Measurements from ENCODE around the gene TINCR.

Gene TINCR

GRCh38 chr19:5588906-5589676, 21.3 kb upstream of the TINCR start:
- DNase-seq (ENCODE audit: low read depth, low spot score), result no peak

GRCh38 chr19:5588441-5588840, 20.7 kb upstream of the TINCR start:
- no peak for DNase-seq (ENCODE audit: low read depth, low spot score)

GRCh38 chr19:5587661-5588060, 19.9 kb upstream of the TINCR start:
- no peak for DNase-seq (ENCODE audit: low read depth, low spot score)

- no peak for DNase-seq (ENCODE audit: low read depth, low spot score)
Measured at GRCh38 chr19:5587071-5587455, 19.3 kb upstream of the TINCR start.

GRCh38 chr19:5586300-5587070, 18.7 kb upstream of the TINCR start:
- no peak for DNase-seq (ENCODE audit: low read depth, low spot score)

- peak; percentile 21 for DNase-seq (ENCODE audit: low read depth, low spot score)
Measured at GRCh38 chr19:5585461-5586299, 17.9 kb upstream of the TINCR start.

GRCh38 chr19:5580161-5580571, 12.4 kb upstream of the TINCR start:
- no peak for DNase-seq (ENCODE audit: low read depth, low spot score)

GRCh38 chr19:5579697-5580096, 11.9 kb upstream of the TINCR start:
- no peak for DNase-seq (ENCODE audit: low read depth, low spot score)

- DNase-seq (ENCODE audit: low read depth, low spot score), result no peak
Measured at GRCh38 chr19:5579286-5579685, 11.5 kb upstream of the TINCR start.

- DNase-seq (ENCODE audit: low read depth, low spot score), result peak; percentile 52
Measured at GRCh38 chr19:5578097-5578846, 10.5 kb upstream of the TINCR start.

- DNase-seq (ENCODE audit: low read depth, low spot score), result no peak
Measured at GRCh38 chr19:5575590-5575989, 7.8 kb upstream of the TINCR start.

GRCh38 chr19:5572556-5573286, 5.0 kb upstream of the TINCR start:
- no peak for DNase-seq (ENCODE audit: low read depth, low spot score)

GRCh38 chr19:5571777-5572176, 4.0 kb upstream of the TINCR start:
- DNase-seq (ENCODE audit: low read depth, low spot score), result no peak

GRCh38 chr19:5567970-5568407, 236 bp upstream of the TINCR start:
- no peak for DNase-seq (ENCODE audit: low read depth, low spot score)

- DNase-seq (ENCODE audit: low read depth, low spot score), result no peak
Measured at GRCh38 chr19:5564930-5565329, 2.8 kb downstream of the TINCR start.

GRCh38 chr19:5563935-5564612, 3.7 kb downstream of the TINCR start:
- no peak for DNase-seq (ENCODE audit: low read depth, low spot score)

GRCh38 chr19:5563008-5563431, 4.7 kb downstream of the TINCR start:
- no peak for DNase-seq (ENCODE audit: low read depth, low spot score)

- DNase-seq (ENCODE audit: low read depth, low spot score), result no peak
Measured at GRCh38 chr19:5562280-5562679, 5.5 kb downstream of the TINCR start.

- DNase-seq (ENCODE audit: low read depth, low spot score), result no peak
Measured at GRCh38 chr19:5561559-5561958, 6.2 kb downstream of the TINCR start.

- no peak for DNase-seq (ENCODE audit: low read depth, low spot score)
Measured at GRCh38 chr19:5560156-5560555, 7.6 kb downstream of the TINCR start.

All from activated naive CD8-positive, alpha-beta T cell treated with anti-CD3 and anti-CD28 coated beads, Interleukin-2, amount 50 U/mL, for 16 hours (primary cell).